Neural cell (in vitro differentiated cells): ENCODE measurements around the gene RFX7. TPM values are rescaled to one million over a fixed set of nuclear protein-coding genes. Genes with fewer than 3 reads are reported as not detected.

Experiments used
- H2AFZ ChIP-seq: fragments of 200-600, 300-800 bp; sonication (generic), shearing (Covaris generic); 2 replicates; pipeline ENCODE4 v1.6.0; 2014; ENCODE audit warnings: low read depth, mild to moderate bottlenecking, antibody characterized with exemption, low read length, moderate library complexity
- H3F3A ChIP-seq: fragments of 200-600 bp; shearing (Covaris generic); 2 replicates; pipeline ENCODE4 v1.6.1; 2016; ENCODE audit warnings: mild to moderate bottlenecking, moderate library complexity, mixed read lengths, antibody characterized with exemption, low read length; ENCODE audit not compliant: insufficient read depth, poor library complexity, severe bottlenecking
- H3K27ac ChIP-seq: fragments of 200-600, 300-800 bp; sonication (generic), shearing (Covaris generic); 2 replicates; pipeline ENCODE4 v1.5.1; 2014; ENCODE audit warnings: mild to moderate bottlenecking, low read length, moderate library complexity
- H3K27me3 ChIP-seq: fragments of 300-800, 200-600 bp; sonication (generic), shearing (Covaris generic); 2 replicates; pipeline ENCODE4 v1.6.0; 2014; ENCODE audit warnings: mild to moderate bottlenecking, low read depth, low read length, moderate library complexity; ENCODE audit not compliant: insufficient read depth
- H3K36me3 ChIP-seq: fragments of 300-800, 200-600 bp; sonication (generic), shearing (Covaris generic); 2 replicates; pipeline ENCODE4 v1.5.1; 2014; ENCODE audit warnings: mild to moderate bottlenecking, antibody characterized with exemption, low read length, moderate library complexity; ENCODE audit not compliant: insufficient read depth
- H3K4me2 ChIP-seq: fragments of 300-800, 200-600 bp; sonication (generic), shearing (Covaris generic); 2 replicates; pipeline ENCODE4 v1.6.0; 2014; ENCODE audit warnings: mild to moderate bottlenecking, low read length
- H3K4me3 ChIP-seq: fragments of 300-800, 200-600 bp; sonication (generic), shearing (Covaris generic); 2 replicates; pipeline ENCODE4 v1.5.1; 2014; ENCODE audit warnings: mild to moderate bottlenecking, low read length, moderate library complexity
- H3K79me2 ChIP-seq: fragments of 200-600 bp; shearing (Covaris generic); replicated peaks from 2 replicates; pipeline ENCODE4 v1.6.0; 2014; ENCODE audit warnings: mild to moderate bottlenecking, low read length, moderate library complexity; ENCODE audit not compliant: insufficient read depth
- H3K9ac ChIP-seq: fragments of 300-800, 200-600 bp; sonication (generic), shearing (Covaris generic); 2 replicates; pipeline ENCODE4 v1.6.1; 2016; ENCODE audit warnings: mild to moderate bottlenecking, low read length, mixed read lengths
- H3K9me2 ChIP-seq: fragments of 200-600 bp; shearing (Covaris generic); 2 replicates; pipeline ENCODE4 v1.6.1; 2016; ENCODE audit warnings: mild to moderate bottlenecking, low read length, mixed read lengths; ENCODE audit not compliant: insufficient read depth
- H3K9me3 ChIP-seq: fragments of 200-600, 300-800 bp; sonication (generic), shearing (Covaris generic); 2 replicates; pipeline ENCODE4 v1.6.1; 2016; ENCODE audit warnings: mild to moderate bottlenecking, mixed run types, low read length, moderate library complexity, mixed read lengths
- H4K20me1 ChIP-seq: fragments of 200-600 bp; shearing (Covaris generic); 2 replicates; pipeline ENCODE4 v1.6.1; 2016; ENCODE audit warnings: mild to moderate bottlenecking, mixed run types; ENCODE audit not compliant: insufficient read depth
- EP300 ChIP-seq: fragments of 450-650 bp; conservative IDR thresholded peaks from 2 replicates; pipeline ENCODE4 v1.6.1; 2014; ENCODE audit warnings: antibody characterized with exemption, mild to moderate bottlenecking, moderate library complexity; ENCODE audit not compliant: poor library complexity, severe bottlenecking
- EZH2 ChIP-seq: fragments of 200-600, 300-800 bp; shearing (Covaris generic), sonication (generic); IDR thresholded peaks from 2 replicates; pipeline ENCODE4 v1.6.1; 2014; ENCODE audit warnings: antibody characterized with exemption, low read length, borderline replicate concordance, mild to moderate bottlenecking; ENCODE audit not compliant: insufficient read depth, poor library complexity, severe bottlenecking
- MXI1 ChIP-seq: fragments of 450-650 bp; conservative IDR thresholded peaks from 2 replicates; pipeline ENCODE4 v1.6.1; 2014; ENCODE audit warnings: antibody characterized with exemption, mild to moderate bottlenecking; ENCODE audit not compliant: poor library complexity, severe bottlenecking
- POLR2AphosphoS5 ChIP-seq: IDR thresholded peaks from 2 replicates; pipeline ENCODE4 v1.6.1; 2012
- RAD21 ChIP-seq: fragments of 450-650 bp; conservative IDR thresholded peaks from 2 replicates; pipeline ENCODE4 v1.6.1; 2014; ENCODE audit warnings: antibody characterized with exemption, mild to moderate bottlenecking, moderate library complexity
- REST ChIP-seq: IDR thresholded peaks from 2 replicates; pipeline ENCODE4 v1.6.1; 2012; ENCODE audit warnings: borderline replicate concordance
- SMC3 ChIP-seq: fragments of 450-650 bp; conservative IDR thresholded peaks from 2 replicates; pipeline ENCODE4 v1.6.1; 2014; ENCODE audit warnings: antibody characterized with exemption, mild to moderate bottlenecking, moderate library complexity; ENCODE audit not compliant: poor library complexity
- TAF1 ChIP-seq: IDR thresholded peaks from 2 replicates; pipeline ENCODE4 v1.6.1; 2012; ENCODE audit warnings: low read depth
- polyA plus RNA-seq: library from polyadenylated mRNA; depleted of rRNA; stranded (reverse); fragments of >200 nt; gene quantifications from 2 replicates; pipeline ENCODE4 v1.2.3, GENCODE V29; 2014
- TF ChIP-seq, protein P1 (sequence below): fragments of 450-650 bp; IDR thresholded peaks from 2 replicates; pipeline ENCODE4 v1.5.1; 2014; ENCODE audit warnings: antibody characterized with exemption, mild to moderate bottlenecking, moderate library complexity; ENCODE audit not compliant: poor library complexity, severe bottlenecking

The RFX7 gene
- polyA plus RNA-seq, 1 donor from 2014 or later: 12.9 TPM

DNA sequence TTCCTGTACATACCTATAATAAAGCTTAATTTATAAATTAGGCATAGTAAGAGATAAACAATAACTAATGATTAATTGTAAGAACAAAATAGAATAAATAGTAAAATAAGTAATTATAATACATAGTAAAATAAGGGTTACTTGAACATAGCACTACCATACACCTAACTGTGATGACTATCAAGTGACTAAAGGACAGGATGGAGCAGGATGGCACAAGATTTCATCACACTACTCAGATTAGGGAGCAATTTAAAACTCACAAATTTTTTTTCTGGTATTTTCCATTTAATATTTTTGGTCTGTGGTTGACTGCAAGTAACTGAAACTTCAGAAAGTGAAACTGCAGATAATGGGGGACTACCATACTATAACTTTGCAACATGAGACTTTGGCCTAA, 14.8 kb downstream of the RFX7 start:
- H2AFZ ChIP-seq: no peak overlapping the region
- H3K27ac ChIP-seq: no peak overlapping the region
- no peak overlapping the region for H3K9ac ChIP-seq
- no peak for TF ChIP-seq RAD21
- no peak for TF ChIP-seq EP300
- no peak for TF ChIP-seq REST
- no peak for TF ChIP-seq POLR2AphosphoS5
- TF ChIP-seq TAF1: no peak
- TF ChIP-seq SMC3: no peak
- no peaks in the 10 kb centered on the region for H3K9me2 ChIP-seq
- no peaks in the 10 kb centered on the region for H3F3A ChIP-seq
- peaks cover 7% of the 10 kb centered on the region for H3K36me3 ChIP-seq
- no peak overlapping the region for H3K4me2 ChIP-seq
- no peaks in the 10 kb centered on the region for H4K20me1 ChIP-seq
- peaks cover 71% of the 10 kb centered on the region for H3K79me2 ChIP-seq
- H3K4me3 ChIP-seq: no peak overlapping the region
- H3K27me3 ChIP-seq: no peaks in the 10 kb centered on the region
- H3K9me3 ChIP-seq: peaks cover 6% of the 10 kb centered on the region

DNA sequence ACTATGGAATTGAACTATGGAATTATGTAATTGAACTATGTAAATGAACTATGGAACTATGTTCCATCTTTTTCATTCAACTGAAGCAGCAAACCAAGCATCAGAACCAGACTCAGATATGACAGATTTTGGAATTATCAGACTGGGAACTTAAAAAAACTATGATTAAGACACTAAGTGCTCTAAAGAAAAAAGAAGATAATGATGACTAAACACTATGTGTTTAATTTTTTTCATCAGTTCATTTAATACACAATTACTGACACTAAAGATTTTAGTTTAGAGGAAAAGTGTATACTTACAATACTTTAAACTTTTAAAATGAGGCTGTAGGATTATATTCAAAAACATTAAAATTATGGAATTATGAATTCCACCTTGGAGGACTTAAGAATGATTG, 15.3 kb downstream of the RFX7 start:
- Histone ChIP-seq H3K4me2 (no peak overlapping the region), H3K36me3 (peaks cover 4% of the 10 kb centered on the region), H2AFZ (no peak overlapping the region), H3K79me2 (peaks cover 70% of the 10 kb centered on the region), H3K4me3 (no peak overlapping the region), H3F3A (no peaks in the 10 kb centered on the region), H3K9ac (no peak overlapping the region), H4K20me1 (no peaks in the 10 kb centered on the region), H3K27ac (no peak overlapping the region), H3K9me2 (no peaks in the 10 kb centered on the region), H3K9me3 (peaks cover 6% of the 10 kb centered on the region), H3K27me3 (no peaks in the 10 kb centered on the region)
- TF ChIP-seq, protein P1, sequence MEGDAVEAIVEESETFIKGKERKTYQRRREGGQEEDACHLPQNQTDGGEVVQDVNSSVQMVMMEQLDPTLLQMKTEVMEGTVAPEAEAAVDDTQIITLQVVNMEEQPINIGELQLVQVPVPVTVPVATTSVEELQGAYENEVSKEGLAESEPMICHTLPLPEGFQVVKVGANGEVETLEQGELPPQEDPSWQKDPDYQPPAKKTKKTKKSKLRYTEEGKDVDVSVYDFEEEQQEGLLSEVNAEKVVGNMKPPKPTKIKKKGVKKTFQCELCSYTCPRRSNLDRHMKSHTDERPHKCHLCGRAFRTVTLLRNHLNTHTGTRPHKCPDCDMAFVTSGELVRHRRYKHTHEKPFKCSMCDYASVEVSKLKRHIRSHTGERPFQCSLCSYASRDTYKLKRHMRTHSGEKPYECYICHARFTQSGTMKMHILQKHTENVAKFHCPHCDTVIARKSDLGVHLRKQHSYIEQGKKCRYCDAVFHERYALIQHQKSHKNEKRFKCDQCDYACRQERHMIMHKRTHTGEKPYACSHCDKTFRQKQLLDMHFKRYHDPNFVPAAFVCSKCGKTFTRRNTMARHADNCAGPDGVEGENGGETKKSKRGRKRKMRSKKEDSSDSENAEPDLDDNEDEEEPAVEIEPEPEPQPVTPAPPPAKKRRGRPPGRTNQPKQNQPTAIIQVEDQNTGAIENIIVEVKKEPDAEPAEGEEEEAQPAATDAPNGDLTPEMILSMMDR: no peak

DNA sequence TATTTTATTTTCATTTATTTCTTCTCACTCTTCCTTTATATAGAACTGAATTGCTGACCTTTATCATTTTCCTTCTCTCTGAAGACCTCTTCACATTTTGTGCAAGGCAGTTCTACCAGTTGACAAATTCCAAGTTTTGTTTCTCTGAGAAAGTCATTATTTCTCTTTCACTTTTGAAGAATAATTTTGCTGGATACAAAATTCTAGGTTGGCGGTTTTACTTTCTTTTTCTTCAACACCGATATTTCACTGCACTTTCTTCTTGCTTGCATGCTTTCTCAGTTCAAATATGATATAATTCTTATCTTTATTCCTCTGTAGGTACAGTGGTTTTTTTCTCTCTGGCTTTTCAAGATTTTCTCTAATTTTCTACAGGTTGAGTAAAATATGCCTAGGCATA, 15.9 kb downstream of the RFX7 start:
- Histone ChIP-seq H3F3A (no peaks in the 10 kb centered on the region), H3K27me3 (no peaks in the 10 kb centered on the region), H3K4me3 (no peak overlapping the region), H3K9me3 (peaks cover 6% of the 10 kb centered on the region), H3K4me2 (no peak overlapping the region), H3K79me2 (peaks cover 69% of the 10 kb centered on the region), H3K9ac (no peak overlapping the region), H4K20me1 (no peaks in the 10 kb centered on the region), H3K36me3 (peaks cover 4% of the 10 kb centered on the region), H3K9me2 (no peaks in the 10 kb centered on the region), H3K27ac (no peak overlapping the region), H2AFZ (no peak overlapping the region)
- TF ChIP-seq REST (no peak), SMC3 (no peak), TAF1 (no peak), POLR2AphosphoS5 (no peak), EZH2 (no peak), MXI1 (no peak), EP300 (no peak), RAD21 (no peak)
- TF ChIP-seq, protein P1: no peak
